Measurements from ENCODE around the gene TMEM204.

The TMEM204 gene

DNA sequence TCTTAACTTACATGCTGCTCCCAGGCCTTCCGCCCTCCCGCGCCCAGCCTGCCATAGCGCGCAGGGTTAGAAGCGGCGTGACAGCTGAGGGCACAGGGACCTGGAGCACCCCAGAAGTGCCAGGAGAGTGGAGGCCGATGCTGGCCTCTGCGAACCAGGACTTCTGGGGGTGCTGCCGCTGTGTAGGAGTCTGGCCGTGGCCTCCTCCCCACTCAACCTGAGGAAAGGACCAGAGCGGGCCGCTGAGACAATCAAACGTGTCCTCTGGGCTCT, 1.9 kb upstream of the TMEM204 start:
- no peak for TF ChIP-seq POLR2AphosphoS5 (IDR thresholded peaks at IDR 0.05; ENCODE audit: low read depth, low read length)
- no peak for TF ChIP-seq TAF1 (IDR thresholded peaks at IDR 0.05; ENCODE audit: borderline replicate concordance, insufficient read depth, low read length)
- TF ChIP-seq, protein P1, sequence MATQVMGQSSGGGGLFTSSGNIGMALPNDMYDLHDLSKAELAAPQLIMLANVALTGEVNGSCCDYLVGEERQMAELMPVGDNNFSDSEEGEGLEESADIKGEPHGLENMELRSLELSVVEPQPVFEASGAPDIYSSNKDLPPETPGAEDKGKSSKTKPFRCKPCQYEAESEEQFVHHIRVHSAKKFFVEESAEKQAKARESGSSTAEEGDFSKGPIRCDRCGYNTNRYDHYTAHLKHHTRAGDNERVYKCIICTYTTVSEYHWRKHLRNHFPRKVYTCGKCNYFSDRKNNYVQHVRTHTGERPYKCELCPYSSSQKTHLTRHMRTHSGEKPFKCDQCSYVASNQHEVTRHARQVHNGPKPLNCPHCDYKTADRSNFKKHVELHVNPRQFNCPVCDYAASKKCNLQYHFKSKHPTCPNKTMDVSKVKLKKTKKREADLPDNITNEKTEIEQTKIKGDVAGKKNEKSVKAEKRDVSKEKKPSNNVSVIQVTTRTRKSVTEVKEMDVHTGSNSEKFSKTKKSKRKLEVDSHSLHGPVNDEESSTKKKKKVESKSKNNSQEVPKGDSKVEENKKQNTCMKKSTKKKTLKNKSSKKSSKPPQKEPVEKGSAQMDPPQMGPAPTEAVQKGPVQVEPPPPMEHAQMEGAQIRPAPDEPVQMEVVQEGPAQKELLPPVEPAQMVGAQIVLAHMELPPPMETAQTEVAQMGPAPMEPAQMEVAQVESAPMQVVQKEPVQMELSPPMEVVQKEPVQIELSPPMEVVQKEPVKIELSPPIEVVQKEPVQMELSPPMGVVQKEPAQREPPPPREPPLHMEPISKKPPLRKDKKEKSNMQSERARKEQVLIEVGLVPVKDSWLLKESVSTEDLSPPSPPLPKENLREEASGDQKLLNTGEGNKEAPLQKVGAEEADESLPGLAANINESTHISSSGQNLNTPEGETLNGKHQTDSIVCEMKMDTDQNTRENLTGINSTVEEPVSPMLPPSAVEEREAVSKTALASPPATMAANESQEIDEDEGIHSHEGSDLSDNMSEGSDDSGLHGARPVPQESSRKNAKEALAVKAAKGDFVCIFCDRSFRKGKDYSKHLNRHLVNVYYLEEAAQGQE (IDR thresholded peaks at IDR 0.05; ENCODE audit: insufficient read depth in 1 of 2, low read depth in 2 of 2, low read length in 2 of 2): no peak
- no peak for TF ChIP-seq FOXP2 (optimal IDR thresholded peaks at IDR 0.05; ENCODE audit: borderline replicate concordance, extremely low read depth, extremely low read length, insufficient read depth)
- no peak for TF ChIP-seq SIN3A (IDR thresholded peaks at IDR 0.05; ENCODE audit: borderline replicate concordance, insufficient read depth, low read length)

GRCh38 chr16:1532081-1532760, 1.2 kb upstream of the TMEM204 start:
- no peak for TF ChIP-seq FOXP2 (optimal IDR thresholded peaks at IDR 0.05; ENCODE audit: borderline replicate concordance, extremely low read depth, extremely low read length, insufficient read depth)
- TF ChIP-seq, protein P1 (IDR thresholded peaks at IDR 0.05; ENCODE audit: insufficient read depth in 1 of 2, low read depth in 2 of 2, low read length in 2 of 2): no peak

GRCh38 chr16:1532771-1533170, 695 bp upstream of the TMEM204 start:
- no peak for TF ChIP-seq TAF1 (IDR thresholded peaks at IDR 0.05; ENCODE audit: borderline replicate concordance, insufficient read depth, low read length)
- TF ChIP-seq SIN3A (IDR thresholded peaks at IDR 0.05; ENCODE audit: borderline replicate concordance, insufficient read depth, low read length): no peak
- TF ChIP-seq, protein P1 (IDR thresholded peaks at IDR 0.05; ENCODE audit: insufficient read depth in 1 of 2, low read depth in 2 of 2, low read length in 2 of 2): no peak
- no peak for TF ChIP-seq POLR2AphosphoS5 (IDR thresholded peaks at IDR 0.05; ENCODE audit: low read depth, low read length)

GRCh38 chr16:1534021-1535020, 855 bp downstream of the TMEM204 start:
- TF ChIP-seq, protein P1 (IDR thresholded peaks at IDR 0.05; ENCODE audit: insufficient read depth in 1 of 2, low read depth in 2 of 2, low read length in 2 of 2): no peak
- TF ChIP-seq SIN3A (IDR thresholded peaks at IDR 0.05; ENCODE audit: borderline replicate concordance, insufficient read depth, low read length) (no peak), FOXP2 (optimal IDR thresholded peaks at IDR 0.05; ENCODE audit: borderline replicate concordance, extremely low read depth, extremely low read length, insufficient read depth) (no peak), TAF1 (IDR thresholded peaks at IDR 0.05; ENCODE audit: borderline replicate concordance, insufficient read depth, low read length) (no peak), POLR2AphosphoS5 (IDR thresholded peaks at IDR 0.05; ENCODE audit: low read depth, low read length) (no peak)

All from PFSK-1 (cell line).